Measurements from ENCODE around the gene RYR2. TPM values are rescaled to one million over a fixed set of nuclear protein-coding genes. Genes with fewer than 3 reads are reported as not detected.

Gene RYR2
- polyA plus RNA-seq, 1 experiment = not detected

GRCh38 chr1:237863234-237863633 lies 821.2 kb downstream of the RYR2 start:
- ChIA-PET POLR2A (no interaction called here), CTCF (no interaction called here)
- no peak overlapping the region for H3K4me3 ChIP-seq (ENCODE audit: low read depth, low read length)
- no peak for DNase-seq (ENCODE audit: low read depth)
- TF ChIP-seq CTCF (IDR thresholded peaks at IDR 0.05; ENCODE audit: insufficient read depth, low read depth, low read length) = no peak
- no peaks in the 10 kb centered on the region for H3K36me3 ChIP-seq (ENCODE audit: control insufficient read depth, insufficient read depth, low read length)
- no peaks in the 10 kb centered on the region for H3K27me3 ChIP-seq (ENCODE audit: control insufficient read depth, insufficient read depth, low read length)

- DNase-seq (ENCODE audit: low read depth) = no peak
- no peaks in the 10 kb centered on the region for H3K36me3 ChIP-seq (ENCODE audit: control insufficient read depth, insufficient read depth, low read length)
- CTCF ChIA-PET = interaction anchor here (0.5 to 0.9 kb wide), 2 partner anchors 9 to 836 kb away, joined by 3 to 4 read pairs; no protein-coding TSS in a partner anchor
- no peaks in the 10 kb centered on the region for H3K27me3 ChIP-seq (ENCODE audit: control insufficient read depth, insufficient read depth, low read length)
- peak; percentile 38 for TF ChIP-seq CTCF (IDR thresholded peaks at IDR 0.05; ENCODE audit: insufficient read depth, low read depth, low read length)
- H3K4me3 ChIP-seq (ENCODE audit: low read depth, low read length) = no peak overlapping the region
- POLR2A ChIA-PET = no interaction called here
Measured at GRCh38 chr1:237864338-237865244, 822.6 kb downstream of the RYR2 start.

GRCh38 chr1:237867380-237867888 lies 825.5 kb downstream of the RYR2 start:
- no peak overlapping the region for H3K4me3 ChIP-seq (ENCODE audit: low read depth, low read length)
- no peaks in the 10 kb centered on the region for H3K36me3 ChIP-seq (ENCODE audit: control insufficient read depth, insufficient read depth, low read length)
- POLR2A ChIA-PET = no interaction called here
- no peaks in the 10 kb centered on the region for H3K27me3 ChIP-seq (ENCODE audit: control insufficient read depth, insufficient read depth, low read length)
- CTCF ChIA-PET = no interaction called here
- no peak for DNase-seq (ENCODE audit: low read depth)
- no peak for TF ChIP-seq CTCF (IDR thresholded peaks at IDR 0.05; ENCODE audit: insufficient read depth, low read depth, low read length)

GRCh38 chr1:237868817-237869600 lies 827.0 kb downstream of the RYR2 start:
- POLR2A ChIA-PET = no interaction called here
- CTCF ChIA-PET = no interaction called here
- no peak for TF ChIP-seq CTCF (IDR thresholded peaks at IDR 0.05; ENCODE audit: insufficient read depth, low read depth, low read length)
- Histone ChIP-seq H3K36me3 (ENCODE audit: control insufficient read depth, insufficient read depth, low read length) (no peaks in the 10 kb centered on the region), H3K27me3 (ENCODE audit: control insufficient read depth, insufficient read depth, low read length) (no peaks in the 10 kb centered on the region), H3K4me3 (ENCODE audit: low read depth, low read length) (no peak overlapping the region)
- DNase-seq (ENCODE audit: low read depth) = no peak

Data from BJ (cell line).